Left ventricle myocardium superior (tissue), 1 donor: Measurements from ENCODE around the gene MINDY4B. TPM values are rescaled to one million over a fixed set of nuclear protein-coding genes. Genes with fewer than 3 reads are reported as not detected.

Experiments
- ATAC-seq: fragments of 200-7000 bp; cut with Tn5 transposase; one replicate; pipeline ENCODE4 v1.9.1; 2020; ENCODE audit warnings: mild to moderate bottlenecking, moderate library complexity
- DNase-seq: peaks from one replicate; pipeline ENCODE4 v3.0.0-alpha.2; 2020
- intact Hi-C: fragments of 100-400 bp; cut with micrococcal nuclease; formaldehyde crosslinking; loops from one replicate; pipeline ENCODE4 v1.11.0; 2022
- long read RNA-seq: library from polyadenylated mRNA; unstranded; transcript quantifications from one replicate; pipeline ENCODE4 v2.0.0, GENCODE V29; 2021
- total RNA-seq: library from RNA; stranded (reverse); fragmentation: NEBNext Ultra II Directional; extraction: Animal tissue kit (Norgen Biotek cat#: 25700); gene quantifications from one replicate; pipeline ENCODE4 v1.2.1, GENCODE V29; 2021
- donor health status: DM: no; HTN: yes; CAD: no; lungs with severe emphysema.

The MINDY4B gene
- not detected for total RNA-seq
- long read RNA-seq, partial matches to known transcripts, result 0 of 1 reads
- long read RNA-seq, other reads (novel, unspliced or antisense), result 1 of 1 reads

DNA sequence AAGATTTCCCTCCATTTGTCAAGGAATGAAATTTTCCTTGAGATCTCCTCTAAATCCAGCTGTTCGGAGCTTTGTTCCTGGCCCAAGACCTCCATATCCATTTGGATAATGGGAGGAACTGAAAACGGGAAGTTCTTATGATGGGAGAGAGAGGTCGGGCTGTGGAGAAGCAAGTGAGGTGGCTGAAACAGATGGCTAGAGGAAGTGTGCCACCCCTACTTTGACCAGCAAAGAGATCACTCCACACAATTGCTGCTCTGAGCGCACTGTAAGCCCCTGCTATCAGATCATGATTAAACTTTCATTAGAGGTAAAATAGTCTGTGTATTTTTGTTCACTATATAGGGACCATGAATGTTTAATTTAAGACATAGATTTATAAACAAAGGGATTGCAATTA lies at the start of gene MINDY4B:
TSS of gene MINDY4B (minus strand) at position 101 of the 400 bp plus-strand sequence. CDS start at position 101, 0 bp downstream.
- DNase-seq (no peak), ATAC-seq (no peak)
- intact Hi-C loops, result no loop called here

GRCh38 chr3:150951923-150952322 lies 46.7 kb upstream of the MINDY4B start:
- DNase-seq (no peak), ATAC-seq (no peak)
- intact Hi-C loops, result no loop called here

GRCh38 chr3:150945226-150946032 lies 40.2 kb upstream of the MINDY4B start:
- intact Hi-C loops, result no loop called here
- ATAC-seq, result no peak

DNA sequence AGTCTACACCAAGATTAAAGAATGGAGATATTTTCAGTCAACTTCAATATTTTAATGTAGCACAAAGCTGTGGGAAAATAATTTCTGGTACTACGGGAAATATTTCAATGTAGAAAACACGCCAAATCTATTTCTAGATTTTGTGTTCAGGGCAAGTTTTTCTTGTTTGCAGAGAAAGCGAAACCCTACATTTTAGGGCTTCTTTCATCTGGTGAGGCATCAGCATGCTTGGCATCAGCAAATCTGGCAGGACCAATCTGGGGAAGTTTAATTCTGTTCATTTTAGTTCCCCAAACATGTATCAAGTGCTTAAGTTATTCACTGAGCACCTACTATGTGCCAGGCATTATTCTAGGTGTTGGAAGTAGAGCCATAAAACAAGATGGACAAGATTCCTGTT lies 37.0 kb upstream of the MINDY4B start:
- intact Hi-C loops, result no loop called here
- DNase-seq (no peak), ATAC-seq (no peak)

More at GRCh38 chr3:150945226-150946032, 40.2 kb upstream of the MINDY4B start:
- DNase-seq, result no peak

GRCh38 chr3:150936693-150937092 lies 31.5 kb upstream of the MINDY4B start:
- intact Hi-C loops, result no loop called here
- no peak for DNase-seq
- no peak for ATAC-seq

- intact Hi-C loops, result no loop called here
- no peak for ATAC-seq
- DNase-seq, result no peak
Observed at GRCh38 chr3:150933473-150933995, 28.3 kb upstream of the MINDY4B start.

- intact Hi-C loops, result no loop called here
- peak; percentile 61 for ATAC-seq
- no peak for DNase-seq
Observed at GRCh38 chr3:150931745-150932144, 26.5 kb upstream of the MINDY4B start.

DNA sequence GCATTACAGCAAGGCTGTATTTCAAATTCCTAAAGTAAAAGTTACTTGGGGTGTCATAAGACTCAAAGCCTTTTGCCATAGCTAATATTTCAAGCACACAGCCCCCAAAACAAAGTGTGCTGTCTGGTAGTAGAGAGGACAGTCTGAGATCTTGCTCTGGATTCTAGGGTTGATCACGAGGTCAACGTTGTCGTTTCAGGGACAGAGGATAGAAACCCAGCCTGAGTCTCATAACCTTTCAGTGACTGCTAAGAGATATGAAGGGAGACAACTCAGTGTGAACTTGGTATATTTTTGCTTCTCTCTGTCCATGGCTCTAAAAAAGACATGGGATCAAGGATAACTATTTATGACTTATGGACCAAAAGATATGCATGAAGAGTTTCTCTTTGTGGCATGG lies 25.6 kb upstream of the MINDY4B start:
- no peak for DNase-seq
- no peak for ATAC-seq
- intact Hi-C loops, result no loop called here

GRCh38 chr3:150928234-150928633 lies 23.0 kb upstream of the MINDY4B start:
- intact Hi-C loops, result no loop called here

DNA sequence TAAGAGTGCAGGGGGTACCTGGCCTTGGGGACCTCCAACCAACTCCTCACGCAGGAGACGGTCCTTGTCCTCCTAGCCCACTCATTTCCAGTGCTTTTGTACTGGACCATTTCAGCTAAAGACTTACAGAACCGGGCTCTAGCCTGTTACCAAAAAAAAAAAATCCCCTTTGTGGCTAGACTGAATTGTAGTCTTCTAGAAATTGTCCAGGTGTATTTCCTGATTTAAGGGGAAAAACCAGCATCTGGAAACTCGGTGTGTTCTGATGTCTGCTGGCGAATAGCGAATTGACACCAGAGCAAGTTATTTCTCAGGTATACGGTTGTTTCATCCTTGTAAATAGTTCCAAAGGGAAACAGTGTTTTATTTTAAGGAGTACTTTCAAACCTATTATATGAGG lies 21.1 kb upstream of the MINDY4B start:
- intact Hi-C loops, result no loop called here
- DNase-seq, result no peak
- no peak for ATAC-seq

More at GRCh38 chr3:150928234-150928633, 23.0 kb upstream of the MINDY4B start:
- ATAC-seq (no peak), DNase-seq (no peak)

DNA sequence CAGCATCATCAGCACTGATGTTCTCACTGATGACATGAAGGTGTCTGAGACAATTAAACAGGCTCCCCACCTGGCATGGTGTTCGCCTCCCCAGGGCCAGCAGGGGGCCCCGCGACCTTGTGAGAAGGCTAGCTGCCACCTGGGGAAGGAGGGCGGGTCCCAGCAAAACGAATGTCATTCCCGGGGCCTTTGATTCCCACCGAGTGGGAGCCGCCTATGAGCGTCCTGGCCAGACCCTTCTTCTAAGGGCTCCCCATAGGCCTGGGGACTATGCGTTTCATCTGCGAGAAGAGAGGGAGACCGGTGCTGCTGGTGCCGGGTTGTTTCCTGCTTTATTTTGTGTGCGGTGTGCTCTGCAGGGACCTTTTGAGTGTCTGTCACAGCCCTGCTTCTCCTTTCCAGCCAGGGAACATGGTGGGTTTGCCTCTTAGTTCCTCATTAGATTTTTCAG lies 20.5 kb upstream of the MINDY4B start:
- intact Hi-C loops, result no loop called here
- DNase-seq, result peak; percentile 64
- ATAC-seq, result peak; percentile 87

DNA sequence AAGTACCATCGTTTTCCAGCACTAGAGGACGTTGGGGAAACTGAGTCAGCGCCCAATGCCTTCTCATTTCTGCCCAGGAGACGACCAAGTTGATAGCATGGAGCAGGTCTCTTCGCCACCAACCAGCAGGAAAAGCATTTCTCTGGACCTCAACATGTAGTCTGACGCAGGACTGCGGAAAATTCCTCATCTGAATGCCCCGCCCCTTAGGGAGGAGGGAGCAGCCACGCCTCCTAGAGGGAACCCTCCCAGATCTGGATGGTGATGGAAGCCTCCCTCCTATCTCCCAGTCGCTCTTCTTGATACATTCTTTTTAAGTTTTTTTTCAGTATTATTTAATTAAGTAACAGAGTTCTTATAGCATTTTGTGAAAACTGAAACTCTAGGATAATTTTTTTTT lies 17.4 kb upstream of the MINDY4B start:
- no peak for DNase-seq
- intact Hi-C loops, result no loop called here
- no peak for ATAC-seq

GRCh38 chr3:150921209-150921608 lies 16.0 kb upstream of the MINDY4B start:
- DNase-seq (no peak), ATAC-seq (no peak)
- intact Hi-C loops, result no loop called here

GRCh38 chr3:150920236-150920635 lies 15.0 kb upstream of the MINDY4B start:
- ATAC-seq (no peak), DNase-seq (no peak)
- intact Hi-C loops, result no loop called here

- DNase-seq, result no peak
- no peak for ATAC-seq
- intact Hi-C loops, result no loop called here
Observed at GRCh38 chr3:150917951-150918350, 12.7 kb upstream of the MINDY4B start.

DNA sequence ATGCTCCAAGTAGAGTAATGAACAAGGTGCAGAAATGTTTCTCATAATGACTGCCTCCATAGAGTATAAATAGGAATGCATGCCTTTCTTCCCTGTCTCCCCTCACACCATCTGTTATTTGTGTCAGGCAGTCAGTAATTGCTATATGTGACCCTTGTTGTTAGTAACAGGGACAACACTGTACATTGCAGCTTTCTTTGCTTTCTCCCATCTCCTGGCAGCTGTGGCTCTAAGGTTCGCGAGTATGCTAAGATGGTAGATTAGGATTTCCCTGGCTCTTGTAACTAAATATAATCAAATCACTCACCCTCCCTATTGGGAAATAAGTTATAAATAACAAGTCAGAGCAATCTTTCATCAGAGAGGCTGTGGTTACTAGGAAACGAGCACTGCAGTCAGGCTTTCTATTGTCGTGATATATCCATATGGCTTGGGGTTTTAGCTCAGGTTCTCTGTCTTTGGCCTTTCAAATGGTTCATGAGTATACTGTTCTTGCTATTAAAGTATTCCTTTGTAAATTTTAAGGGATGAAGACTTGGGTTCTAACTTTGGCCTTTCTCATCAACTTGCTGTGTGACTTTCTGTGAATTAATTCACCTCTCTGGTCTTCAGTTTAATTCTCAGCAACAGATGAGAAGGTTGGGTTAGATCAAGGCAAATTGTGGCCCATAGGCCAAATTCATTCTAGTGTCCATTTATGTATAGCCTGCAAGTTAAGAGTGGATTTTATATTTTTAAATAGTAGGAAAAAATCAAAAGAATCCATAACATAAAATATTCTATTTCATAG lies 8.1 kb upstream of the MINDY4B start:
- DNase-seq (no peak), ATAC-seq (peak; percentile 93)
- intact Hi-C loops, result no loop called here

DNA sequence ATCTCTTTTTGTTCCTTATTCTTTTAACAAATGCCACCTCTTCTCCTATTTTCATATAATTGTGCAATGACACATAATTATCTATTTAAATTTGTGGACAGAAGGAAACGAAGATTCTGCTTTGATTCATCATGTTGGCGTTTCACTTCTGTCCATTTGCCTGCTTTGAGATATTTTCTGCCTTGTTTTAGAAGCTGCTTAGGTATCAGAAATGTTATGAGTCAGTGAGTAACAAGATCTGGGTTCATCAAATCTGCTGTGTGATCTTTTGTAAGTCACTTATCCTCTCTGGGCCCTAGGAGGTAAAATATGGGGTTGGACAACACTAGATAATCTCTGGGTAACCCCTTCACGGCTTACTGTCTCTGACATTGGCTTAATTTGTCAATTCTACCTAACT lies 7.3 kb upstream of the MINDY4B start:
- ATAC-seq (no peak), DNase-seq (no peak)
- intact Hi-C loops, result no loop called here

GRCh38 chr3:150911771-150912170 lies 6.5 kb upstream of the MINDY4B start:
- intact Hi-C loops, result no loop called here
- DNase-seq (no peak), ATAC-seq (no peak)

DNA sequence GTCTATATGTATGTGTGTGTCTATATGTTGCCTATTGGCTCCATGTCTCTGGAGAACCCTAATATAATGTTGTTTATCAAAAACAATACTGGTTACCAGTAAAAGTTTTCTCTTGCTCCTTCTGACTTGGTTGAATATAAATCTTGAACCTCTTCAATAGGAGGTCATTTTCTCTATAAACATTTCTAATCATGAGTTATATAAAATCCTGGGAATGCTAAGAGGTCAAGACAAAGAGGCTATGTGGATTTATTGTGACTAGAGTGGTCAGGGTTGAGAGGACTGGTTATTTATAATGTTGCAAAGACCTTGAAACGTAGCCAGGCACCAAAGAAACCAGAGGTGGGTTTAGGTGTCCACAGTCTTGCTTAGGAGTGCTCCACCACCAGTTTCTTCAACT lies 1.2 kb upstream of the MINDY4B start:
- intact Hi-C loops, result no loop called here
- no peak for DNase-seq
- ATAC-seq, result no peak

DNA sequence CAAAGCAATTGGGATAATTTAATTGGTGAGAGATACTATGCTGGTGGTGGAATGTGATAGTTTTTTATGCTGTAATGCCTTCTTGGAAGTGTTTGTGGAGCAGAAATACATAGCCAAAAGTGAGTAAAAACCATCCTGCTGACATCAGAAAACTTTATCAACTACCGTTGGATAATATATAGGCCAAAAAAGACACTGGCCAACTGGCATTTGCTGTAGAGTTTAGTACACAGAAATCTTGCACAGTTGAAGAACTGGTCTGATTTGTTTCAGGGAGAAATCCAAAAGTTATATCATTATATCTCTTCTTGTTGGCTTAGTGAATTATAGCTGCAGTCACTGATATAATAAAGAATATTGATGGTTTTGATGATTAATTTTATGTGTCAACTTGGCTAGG lies 507 bp upstream of the MINDY4B start:
- DNase-seq (no peak), ATAC-seq (no peak)
- intact Hi-C loops, result no loop called here
